ENCODE data around the gene TM9SF1.
A peak's percentile ranks its signal among the peaks of the same experiment; 100 is the strongest.
"Not testable (repeated sequence)": the region's sequence is repeated elsewhere in the genome, so short reads cannot be mapped to it uniquely, and the experiment has no call there.

TM9SF1 gene

GRCh38 chr14:24219080-24219479 lies 23.8 kb upstream of the TM9SF1 start:
- TF ChIP-seq CTCF (IDR thresholded peaks at IDR 0.05; ENCODE audit: extremely low read depth, missing control alignments) = no peak

GRCh38 chr14:24216876-24217275 lies 21.6 kb upstream of the TM9SF1 start:
- DNase-seq (ENCODE audit: low spot score) = not testable (repeated sequence)

More at GRCh38 chr14:24219080-24219479, 23.8 kb upstream of the TM9SF1 start:
- DNase-seq (ENCODE audit: low spot score) = no peak

GRCh38 chr14:24216345-24216699 lies 21.1 kb upstream of the TM9SF1 start:
- DNase-seq (ENCODE audit: low spot score) = no peak
- no peak for TF ChIP-seq CTCF (IDR thresholded peaks at IDR 0.05; ENCODE audit: extremely low read depth, missing control alignments)

- DNase-seq (ENCODE audit: low spot score) = peak; percentile 85
- TF ChIP-seq CTCF (IDR thresholded peaks at IDR 0.05; ENCODE audit: extremely low read depth, missing control alignments) = peak; percentile 87
Measured at GRCh38 chr14:24215495-24216344, 20.5 kb upstream of the TM9SF1 start, which contains the start of gene MDP1. Gene MDP1, minus strand, starts transcription at chr14:24216066. Its CDS starts 111 bp downstream, at chr14:24215955.

GRCh38 chr14:24213866-24214662 lies 18.8 kb upstream of the TM9SF1 start:
- DNase-seq (ENCODE audit: low spot score) = no peak
- no peak for TF ChIP-seq CTCF (IDR thresholded peaks at IDR 0.05; ENCODE audit: extremely low read depth, missing control alignments)

GRCh38 chr14:24212924-24213865 lies 18.0 kb upstream of the TM9SF1 start, which contains the start of gene CHMP4A:
Gene CHMP4A, minus strand, starts transcription at chr14:24213488. Its CDS starts 49 bp downstream, at chr14:24213439.
- no peak for TF ChIP-seq CTCF (IDR thresholded peaks at IDR 0.05; ENCODE audit: extremely low read depth, missing control alignments)

GRCh38 chr14:24211311-24211710 lies 16.1 kb upstream of the TM9SF1 start:
- DNase-seq (ENCODE audit: low spot score) = no peak
- no peak for TF ChIP-seq CTCF (IDR thresholded peaks at IDR 0.05; ENCODE audit: extremely low read depth, missing control alignments)

More at GRCh38 chr14:24212924-24213865, 18.0 kb upstream of the TM9SF1 start, which contains the start of gene CHMP4A:
- peak; percentile 91 for DNase-seq (ENCODE audit: low spot score)

Data from GM20000 (cell line).